Pancreas (tissue), 10 donors: ENCODE data around the gene DHTKD1. TPM values are rescaled to one million over a fixed set of nuclear protein-coding genes. Genes with fewer than 3 reads are reported as not detected.

Source experiments
- ATAC-seq, 4 donors: fragments of 200-7000 bp; cut with Tn5 transposase; one replicate each; pipeline versions ENCODE4 v1.8.0 to v1.9.1; 2020; ENCODE audit warnings: mild to moderate bottlenecking in 4 of 4, moderate library complexity in 4 of 4
- DNase-seq, 6 donors: peaks; one replicate each; pipeline ENCODE4 v3.0.0-alpha.2; 2020
- FAIRE-seq: peaks from 2 replicates; lab custom pipeline; 2012; peaks lifted over from hg19 to GRCh38; lab: Jason Lieb, UNC
- H3K27ac ChIP-seq, 4 donors: fragments of 200-600 bp; sonication (generic); 1 replicate in 3 of 4; 2 replicates in 1 of 4; pipeline versions ENCODE4 v1.5.0 to v1.8.0; 2020
- H3K27me3 ChIP-seq, 4 donors: fragments of 200-600 bp; one replicate each; pipeline ENCODE4 v1.8.0; 2021
- H3K36me3 ChIP-seq, 3 donors: fragments of 200-600 bp; sonication (generic) in 1 of 3; one replicate each; pipeline versions ENCODE4 v1.5.0 to v1.8.0; 2020 to 2021
- H3K4me1 ChIP-seq, 3 donors: fragments of 200-600 bp; one replicate each; pipeline ENCODE4 v1.8.0; 2021
- H3K4me3 ChIP-seq, 4 donors: fragments of 200-600 bp; sonication (generic) in 2 of 4; one replicate each; pipeline versions ENCODE4 v1.5.0 to v1.8.0; 2020 to 2021
- H3K9me3 ChIP-seq, 4 donors: fragments of 200-600 bp; one replicate each; pipeline ENCODE4 v1.8.0; 2021
- WGBS, 2 donors: extraction: QIAGEN DNeasy Blood & Tissue Kit; methylation state at CpG; one replicate each; pipeline ENCODE4 v1.1.7; 2013; 5-methylcytosine and 5-hydroxymethylcytosine counted together
- intact Hi-C, 3 donors: fragments of 100-400 bp; cut with DNase I; formaldehyde crosslinking; loops; one replicate each; pipeline versions ENCODE4 v1.11.1 to v1.14.2; 2022
- polyA plus RNA-seq, 2 donors: library from polyadenylated mRNA; stranded (reverse); fragments of 200-250 nt; gene quantifications; one replicate each; pipeline ENCODE4 v1.2.3, GENCODE V29; 2013
- total RNA-seq, 6 donors: library from RNA; stranded (reverse); fragmentation: NEBNext Ultra II Directional in 4 of 6; extraction: Animal tissue kit (Norgen Biotek cat#: 25700) in 4 of 6; gene quantifications; one replicate each; pipeline versions ENCODE4 v1.2.1 to v1.2.4, GENCODE V29; 2021 to 2023
- TF ChIP-seq, protein P1 (sequence below), 4 donors: fragments of 200-600 bp; sonication (generic) in 3 of 4; IDR thresholded peaks; one replicate each; pipeline versions ENCODE4 v1.5.0 to v1.8.0; 2021; ENCODE audit warnings: antibody characterized with exemption in 4 of 4
- donor health status: healthy with polysubstance abuse.
- donor health status: DM: no; HTN: no; CAD: no; lungs with moderate emphysema.
- donor health status: DM: no; HTN: no; CAD: no.
- donor health status: control.
- donor health status: control.
- donor health status: Bipolar disorder and iron deficiency.
- donor health status: DM: yes; HTN: yes; CAD: no.
- donor health status: DM: no; HTN: no; CAD: no.
- donor health status: DM: no; HTN: no; CAD: no.
- donor health status: DM: yes; HTN: yes; CAD: no.

Gene DHTKD1
- total and polyA plus RNA-seq, 8 donors: 9.6 to 25.1 (median 20.6) TPM

DNA sequence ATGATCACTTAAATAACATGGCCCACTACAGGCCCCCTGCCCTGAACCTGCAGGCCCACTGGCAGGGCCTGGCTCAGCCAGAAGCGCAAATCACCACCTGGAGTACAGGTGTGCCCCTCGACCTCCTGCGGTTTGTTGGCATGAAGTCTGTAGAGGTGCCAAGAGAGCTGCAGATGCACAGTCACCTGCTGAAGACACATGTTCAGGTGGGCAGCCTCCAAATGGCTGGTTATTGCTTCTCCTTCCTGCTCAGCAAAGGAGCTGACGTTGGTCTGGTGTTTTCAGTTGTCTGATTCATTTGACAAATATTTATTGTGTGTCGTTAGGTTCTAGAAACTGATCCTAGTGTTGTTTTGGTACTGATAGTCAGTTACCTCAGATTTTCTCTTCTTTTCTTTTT lies 29.0 kb downstream of the DHTKD1 start:
- TF ChIP-seq, protein P1, sequence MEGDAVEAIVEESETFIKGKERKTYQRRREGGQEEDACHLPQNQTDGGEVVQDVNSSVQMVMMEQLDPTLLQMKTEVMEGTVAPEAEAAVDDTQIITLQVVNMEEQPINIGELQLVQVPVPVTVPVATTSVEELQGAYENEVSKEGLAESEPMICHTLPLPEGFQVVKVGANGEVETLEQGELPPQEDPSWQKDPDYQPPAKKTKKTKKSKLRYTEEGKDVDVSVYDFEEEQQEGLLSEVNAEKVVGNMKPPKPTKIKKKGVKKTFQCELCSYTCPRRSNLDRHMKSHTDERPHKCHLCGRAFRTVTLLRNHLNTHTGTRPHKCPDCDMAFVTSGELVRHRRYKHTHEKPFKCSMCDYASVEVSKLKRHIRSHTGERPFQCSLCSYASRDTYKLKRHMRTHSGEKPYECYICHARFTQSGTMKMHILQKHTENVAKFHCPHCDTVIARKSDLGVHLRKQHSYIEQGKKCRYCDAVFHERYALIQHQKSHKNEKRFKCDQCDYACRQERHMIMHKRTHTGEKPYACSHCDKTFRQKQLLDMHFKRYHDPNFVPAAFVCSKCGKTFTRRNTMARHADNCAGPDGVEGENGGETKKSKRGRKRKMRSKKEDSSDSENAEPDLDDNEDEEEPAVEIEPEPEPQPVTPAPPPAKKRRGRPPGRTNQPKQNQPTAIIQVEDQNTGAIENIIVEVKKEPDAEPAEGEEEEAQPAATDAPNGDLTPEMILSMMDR (IDR thresholded peaks at IDR 0.05): no peak
- FAIRE-seq (no peak), ATAC-seq (no peak), DNase-seq (no peak)
- 64 to 75% methylated on average over 5 of the region's 5 CpGs for WGBS, 2 donors
- intact Hi-C loops: no loop called here
- Histone ChIP-seq H3K9me3 (no peaks in the 10 kb centered on the region), H3K36me3 (peaks cover 0 to 44% (median 0%) of the 10 kb centered on the region in 3 donors), H3K4me1 (no peaks in the 10 kb centered on the region), H3K4me3 (no peak overlapping the region), H3K27ac (no peak overlapping the region), H3K27me3 (no peaks in the 10 kb centered on the region)

DNA sequence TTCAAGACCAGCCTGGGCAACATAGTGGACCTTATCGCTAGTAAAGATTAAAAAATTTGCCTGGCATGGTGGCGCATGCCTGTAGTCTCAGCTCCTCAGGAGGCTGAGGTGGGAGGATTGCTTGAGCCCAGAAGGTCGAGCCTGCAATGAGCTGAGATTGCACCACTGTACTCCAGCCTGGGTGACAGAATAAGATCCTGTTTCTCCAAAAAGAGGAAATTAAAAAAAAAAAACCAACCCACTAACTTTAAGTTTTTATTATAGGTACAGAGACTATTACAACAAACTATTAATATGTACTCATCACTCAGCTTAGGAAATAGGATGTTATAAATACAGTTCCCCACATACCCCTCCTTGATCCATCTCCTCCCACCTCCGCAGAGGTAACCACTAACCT lies 30.2 kb downstream of the DHTKD1 start:
- FAIRE-seq: no peak
- intact Hi-C loops: no loop called here
- H3K4me3 ChIP-seq: no peak overlapping the region
- no peak for ATAC-seq
- TF ChIP-seq, protein P1 (IDR thresholded peaks at IDR 0.05): no peak
- no peak overlapping the region for H3K27ac ChIP-seq
- no peak for DNase-seq
- WGBS, 2 donors: 96 to 97% methylated on average over 4 of the region's 4 CpGs
- peaks cover 0 to 36% (median 0%) of the 10 kb centered on the region in 3 donors for H3K36me3 ChIP-seq
- H3K4me1 ChIP-seq: no peaks in the 10 kb centered on the region
- no peaks in the 10 kb centered on the region for H3K27me3 ChIP-seq
- no peaks in the 10 kb centered on the region for H3K9me3 ChIP-seq

DNA sequence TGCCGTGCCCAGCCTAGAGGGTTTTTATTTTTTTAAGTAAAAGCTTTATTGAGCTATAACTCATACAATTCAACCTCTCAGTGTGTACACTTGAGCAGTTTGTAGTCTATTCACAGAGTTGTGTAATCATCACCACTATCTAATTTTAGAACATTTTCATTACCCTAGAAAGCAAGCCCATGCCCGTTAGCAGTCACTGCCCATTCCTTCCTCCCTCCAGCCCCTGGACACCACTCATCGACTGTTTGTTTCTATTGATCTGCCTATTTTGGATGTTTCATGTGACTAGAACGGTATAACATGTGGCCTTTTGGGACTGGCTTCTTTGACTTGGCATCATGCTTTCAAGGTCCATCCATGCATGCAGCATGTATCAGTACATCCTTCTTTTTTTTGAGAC lies 35.0 kb downstream of the DHTKD1 start:
- intact Hi-C loops: no loop called here
- 93 to 94% methylated on average over 4 of the region's 4 CpGs for WGBS, 2 donors
- TF ChIP-seq, protein P1 (IDR thresholded peaks at IDR 0.05): no peak
- no peak for DNase-seq
- FAIRE-seq: no peak
- H3K36me3 ChIP-seq: peaks cover 4 to 45% (median 6%) of the 10 kb centered on the region in 3 donors
- no peak overlapping the region for H3K27ac ChIP-seq
- H3K27me3 ChIP-seq: no peaks in the 10 kb centered on the region
- H3K9me3 ChIP-seq: no peaks in the 10 kb centered on the region
- no peaks in the 10 kb centered on the region for H3K4me1 ChIP-seq
- H3K4me3 ChIP-seq: no peak overlapping the region
- ATAC-seq: no peak

DNA sequence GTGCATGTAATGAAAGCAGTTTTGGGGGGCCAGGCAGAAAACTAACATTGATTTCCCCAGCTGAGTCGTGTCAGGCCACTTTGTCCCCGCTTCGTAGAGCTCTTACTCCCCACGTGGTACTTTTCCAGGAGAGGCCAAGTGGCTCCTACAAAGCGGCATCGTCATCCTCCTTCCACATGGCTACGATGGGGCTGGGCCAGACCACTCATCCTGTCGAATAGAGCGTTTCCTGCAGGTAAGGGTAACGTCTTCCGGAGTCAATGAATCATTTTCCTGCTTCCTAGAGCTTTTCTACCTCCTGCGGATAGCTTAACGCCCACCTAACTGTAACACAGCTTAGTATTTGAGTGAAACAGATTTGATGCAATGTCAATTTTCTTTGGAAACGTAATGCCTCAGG lies 39.0 kb downstream of the DHTKD1 start:
- intact Hi-C loops: no loop called here
- H3K27ac ChIP-seq: no peak overlapping the region
- H3K27me3 ChIP-seq: no peaks in the 10 kb centered on the region
- ATAC-seq (no peak), FAIRE-seq (no peak), DNase-seq (no peak)
- WGBS, 2 donors: 86 to 88% methylated on average over 14 of the region's 14 CpGs
- TF ChIP-seq, protein P1 (IDR thresholded peaks at IDR 0.05): no peak
- peaks cover 4 to 49% (median 18%) of the 10 kb centered on the region in 3 donors for H3K36me3 ChIP-seq
- no peaks in the 10 kb centered on the region for H3K9me3 ChIP-seq
- H3K4me1 ChIP-seq: no peaks in the 10 kb centered on the region
- no peak overlapping the region for H3K4me3 ChIP-seq

DNA sequence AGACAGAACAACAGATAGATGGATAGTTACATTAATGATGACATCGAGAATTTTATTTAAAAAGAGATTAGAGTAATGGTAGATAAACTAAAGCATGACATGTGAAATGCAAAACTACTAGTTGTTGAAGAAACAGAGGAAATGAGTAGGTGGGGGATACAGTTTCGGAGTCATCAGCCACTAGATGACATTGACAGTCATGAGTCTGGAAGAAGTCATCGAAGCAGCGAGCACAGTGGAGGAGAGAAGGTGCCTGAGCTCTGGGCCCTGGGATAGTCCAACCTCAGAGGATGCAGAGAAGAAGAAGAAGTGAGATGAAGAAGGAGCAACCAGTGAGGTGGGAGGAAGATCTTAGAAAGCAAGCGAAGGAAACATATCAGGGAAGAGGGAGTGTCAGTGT lies 40.5 kb downstream of the DHTKD1 start:
- intact Hi-C loops: no loop called here
- Histone ChIP-seq H3K27ac (no peak overlapping the region), H3K4me1 (no peaks in the 10 kb centered on the region), H3K27me3 (no peaks in the 10 kb centered on the region), H3K36me3 (peaks cover 4 to 49% (median 18%) of the 10 kb centered on the region in 3 donors), H3K4me3 (no peak overlapping the region), H3K9me3 (no peaks in the 10 kb centered on the region)
- ATAC-seq (no peak), FAIRE-seq (no peak), DNase-seq (no peak)
- TF ChIP-seq, protein P1 (IDR thresholded peaks at IDR 0.05): no peak
- WGBS, 2 donors: 96 to 97% methylated on average over 5 of the region's 5 CpGs
